Ramos (cell line): ENCODE data around the gene ZNF366.

Source experiments
- in situ Hi-C: fragments of 300-500 bp; cut with MboI; formaldehyde crosslinking; loops from one replicate; pipeline ENCODE4 v1.14.3; 2022; ENCODE audit warnings: low sequenced_read_pairs; ENCODE audit not compliant: unreplicated experiment

Gene ZNF366

GRCh38 chr5:72470826-72471225 is 36.4 kb downstream of the ZNF366 start:
- in situ Hi-C loops, result no loop called here

GRCh38 chr5:72468606-72469005 is 38.6 kb downstream of the ZNF366 start:
- in situ Hi-C loops, result no loop called here

GRCh38 chr5:72468024-72468423 is 39.2 kb downstream of the ZNF366 start:
- in situ Hi-C loops, result no loop called here

- in situ Hi-C loops, result no loop called here
Measured at GRCh38 chr5:72467461-72467860, 39.7 kb downstream of the ZNF366 start.

- in situ Hi-C loops, result no loop called here
Measured at GRCh38 chr5:72465601-72466563, 41.3 kb downstream of the ZNF366 start.

GRCh38 chr5:72465066-72465465 is 42.1 kb downstream of the ZNF366 start:
- in situ Hi-C loops, result no loop called here

- in situ Hi-C loops, result no loop called here
Measured at GRCh38 chr5:72464071-72464470, 43.1 kb downstream of the ZNF366 start.

GRCh38 chr5:72463449-72464052 is 43.7 kb downstream of the ZNF366 start:
- in situ Hi-C loops, result no loop called here

GRCh38 chr5:72460413-72460812 is 46.8 kb downstream of the ZNF366 start:
- in situ Hi-C loops, result no loop called here

GRCh38 chr5:72459913-72460312 is 47.3 kb downstream of the ZNF366 start:
- in situ Hi-C loops, result no loop called here

GRCh38 chr5:72459089-72459661 is 48.0 kb downstream of the ZNF366 start:
- in situ Hi-C loops, result no loop called here

GRCh38 chr5:72458407-72458806 is 48.8 kb downstream of the ZNF366 start:
- in situ Hi-C loops, result no loop called here

GRCh38 chr5:72457491-72457890 is 49.7 kb downstream of the ZNF366 start:
- in situ Hi-C loops, result no loop called here

GRCh38 chr5:72456391-72457074 is 50.7 kb downstream of the ZNF366 start:
- in situ Hi-C loops, result no loop called here

GRCh38 chr5:72455476-72455875 is 51.7 kb downstream of the ZNF366 start:
- in situ Hi-C loops, result no loop called here

GRCh38 chr5:72454996-72455395 is 52.2 kb downstream of the ZNF366 start:
- in situ Hi-C loops, result no loop called here

- in situ Hi-C loops, result no loop called here
Measured at GRCh38 chr5:72453246-72453775, 53.9 kb downstream of the ZNF366 start.

GRCh38 chr5:72452515-72453245 is 54.5 kb downstream of the ZNF366 start:
- in situ Hi-C loops, result no loop called here

- in situ Hi-C loops, result no loop called here
Measured at GRCh38 chr5:72451741-72452505, 55.3 kb downstream of the ZNF366 start.
